Heart right ventricle (tissue), 16 donors: ENCODE data around the gene BOK. TPM values are rescaled to one million over a fixed set of nuclear protein-coding genes. Genes with fewer than 3 reads are reported as not detected.

Experiments used
- ATAC-seq, 8 donors: fragments of 200-7000 bp; cut with Tn5 transposase; one replicate each; pipeline ENCODE4 v1.9.1; 2020; ENCODE audit warnings: mild to moderate bottlenecking in 8 of 8, moderate library complexity in 8 of 8, moderate number of reproducible peaks in 1 of 8
- DNase-seq, 2 donors: peaks; one replicate each; pipeline ENCODE4 v3.0.0-alpha.2; 2020
- H3K27ac ChIP-seq, 10 donors: fragments of 200-600 bp; sonication (generic) in 2 of 10; one replicate each; pipeline versions ENCODE4 v1.5.0 to v1.8.0; 2020 to 2022; ENCODE audit warnings: mild to moderate bottlenecking in 3 of 10
- H3K27me3 ChIP-seq, 7 donors: fragments of 200-600 bp; one replicate each; pipeline ENCODE4 v1.8.0; 2021 to 2022; ENCODE audit warnings: mild to moderate bottlenecking in 2 of 7
- H3K36me3 ChIP-seq, 9 donors: fragments of 200-600 bp; sonication (generic) in 1 of 9; one replicate each; pipeline versions ENCODE4 v1.5.0 to v1.8.0; 2020 to 2022; ENCODE audit warnings: mild to moderate bottlenecking in 2 of 9
- H3K4me1 ChIP-seq, 9 donors: fragments of 200-600 bp; sonication (generic) in 1 of 9; one replicate each; pipeline versions ENCODE4 v1.5.0 to v1.8.0; 2020 to 2022; ENCODE audit warnings: mild to moderate bottlenecking in 4 of 9
- H3K4me3 ChIP-seq, 10 donors: fragments of 200-600 bp; sonication (generic) in 2 of 10; one replicate each; pipeline versions ENCODE4 v1.5.0 to v1.8.0; 2020 to 2022; ENCODE audit warnings: mild to moderate bottlenecking in 7 of 10, moderate library complexity in 2 of 10
- H3K9me3 ChIP-seq, 11 donors: fragments of 200-600 bp in 10 of 11; sonication (generic) in 2 of 11; one replicate each; pipeline versions ENCODE4 v1.5.0 to v1.8.0; 2013 to 2022; ENCODE audit warnings: mild to moderate bottlenecking in 2 of 11, control low read depth in 1 of 11, moderate library complexity in 1 of 11
- WGBS, 2 donors: extraction: QIAGEN DNeasy Blood & Tissue Kit; methylation state at CpG; one replicate each; pipeline ENCODE4 v1.1.7; 2013; ENCODE audit warnings: inconsistent platforms in 1 of 2; 5-methylcytosine and 5-hydroxymethylcytosine counted together
- intact Hi-C, 10 donors: fragments of 100-400 bp; cut with DNase I; formaldehyde crosslinking; loops; one replicate each; pipeline versions ENCODE4 v1.11.1 to v1.14.2; 2022
- polyA plus RNA-seq, 2 donors: library from polyadenylated mRNA; stranded (reverse); fragments of 200-250 nt; gene quantifications; one replicate each; pipeline ENCODE4 v1.2.3, GENCODE V29; 2013
- total RNA-seq, 10 donors: library from RNA; stranded (reverse); fragmentation: NEBNext Ultra II Directional in 3 of 10; extraction: Animal tissue kit (Norgen Biotek cat#: 25700) in 3 of 10; gene quantifications; one replicate each; pipeline versions ENCODE4 v1.2.1 to v1.2.4, GENCODE V29; 2021 to 2023
- TF ChIP-seq, protein P1 (sequence below), 9 donors: fragments of 200-600 bp; sonication (generic) in 2 of 9; IDR thresholded peaks; one replicate each; pipeline versions ENCODE4 v1.5.0 to v1.8.0; 2021 to 2022; ENCODE audit warnings: antibody characterized with exemption in 9 of 9, mild to moderate bottlenecking in 5 of 9, moderate library complexity in 1 of 9
- donor health status: Arrhythmogenic right ventricular cardiomyopathy.
- donor health status: ischemic (EF 13 %, LVEDD 7.1; RV severe dilation, severe dysfunction).
- donor health status: healthy with polysubstance abuse.
- donor health status: DM: no; HTN: yes; CAD: no.
- donor health status: DM: no; HTN: no; CAD: no.
- donor health status: ischemic (EF 25% LVEDD 6.9; RV normal size, moderate dysfunction).
- donor health status: ischemic (EF 25% LVEDD 5.7; RV mildly dilated, moderate dysfunction).
- donor health status: healthy.
- donor health status: DM: yes; HTN: yes; CAD: no.
- donor health status: Ischemic cardiomyopathy.
- donor health status: ischemic (EF 35%, LVEDD 5.7; RV mildly dilated, moderate dysfunction).
- donor health status: nonischemic (EF 11% LVEDD 7.7; RV severe dilation, severe dysfunction).
- donor health status: DM: yes; HTN: yes; CAD: no.
- donor health status: PGD.
- donor health status: ischemic (EF 29% LVEDD 5.4; RV normal size, mild dysfunction).
- donor health status: nonischemic (EF 23%, LVEDD 6.1; RV moderate dilation, normal function).

Gene BOK
- total and polyA plus RNA-seq, 12 donors = 1.6 to 15.6 (median 3.3) TPM

DNA sequence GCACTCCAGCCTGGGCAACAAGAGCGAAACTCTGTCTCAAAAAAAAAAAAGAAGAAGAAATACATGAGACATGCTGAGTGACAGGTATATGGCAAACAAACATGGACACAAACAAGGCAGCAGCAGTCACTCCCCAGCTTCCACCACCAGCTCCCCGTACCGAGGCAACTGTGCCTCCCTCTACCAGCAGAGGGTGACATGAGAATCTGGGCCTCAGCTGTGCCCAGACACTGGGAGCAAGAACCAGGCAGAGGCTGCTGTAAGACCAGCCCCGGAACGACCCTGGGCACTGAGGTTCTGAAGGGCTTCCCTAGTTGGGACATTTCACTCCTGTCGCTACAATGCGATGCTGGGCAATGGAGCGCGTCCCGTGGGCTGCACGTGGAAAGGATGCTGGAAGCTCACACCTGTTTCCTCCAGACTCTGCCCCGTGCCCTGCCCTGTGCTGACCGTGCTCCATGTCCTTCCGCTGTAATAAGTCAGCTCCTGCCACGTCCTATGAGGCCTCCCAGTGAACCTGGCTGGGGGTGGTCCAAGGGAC is 37.1 kb downstream of the BOK start:
- 91 to 92% methylated on average over 15 of the region's 15 CpGs for WGBS, 2 donors

DNA sequence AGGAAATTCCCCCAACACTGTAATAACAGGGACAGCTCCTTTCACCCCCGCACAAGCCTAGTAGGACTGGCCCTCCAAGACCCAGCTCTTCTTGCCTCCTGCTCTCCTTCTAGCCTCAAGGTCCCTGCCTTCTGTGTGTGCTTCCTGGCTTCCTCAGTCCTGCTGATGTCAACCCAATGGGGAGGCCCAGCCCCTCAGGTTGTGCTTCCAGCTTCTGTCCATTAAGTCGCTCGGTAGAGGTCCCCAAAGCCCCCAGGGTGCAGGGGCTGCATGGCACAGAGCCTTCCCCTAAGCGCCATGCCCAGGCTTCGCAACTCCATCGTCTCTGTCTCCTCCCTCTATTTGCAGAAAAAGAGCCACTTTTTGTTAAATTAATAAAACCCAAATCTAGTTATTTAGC is 39.0 kb downstream of the BOK start:
- Histone ChIP-seq H3K36me3 (peaks cover under 1 to 98% (median 30%) of the 10 kb centered on the region in 9 donors), H3K4me1 (no peaks in the 10 kb centered on the region), H3K4me3 (no peak overlapping the region), H3K9me3 (no peaks in the 10 kb centered on the region), H3K27me3 (no peaks in the 10 kb centered on the region), H3K27ac (no peak overlapping the region)
- WGBS, 2 donors = 92 to 93% methylated on average over 6 of the region's 6 CpGs
- no peak for ATAC-seq
- no peak for DNase-seq
- TF ChIP-seq, protein P1, sequence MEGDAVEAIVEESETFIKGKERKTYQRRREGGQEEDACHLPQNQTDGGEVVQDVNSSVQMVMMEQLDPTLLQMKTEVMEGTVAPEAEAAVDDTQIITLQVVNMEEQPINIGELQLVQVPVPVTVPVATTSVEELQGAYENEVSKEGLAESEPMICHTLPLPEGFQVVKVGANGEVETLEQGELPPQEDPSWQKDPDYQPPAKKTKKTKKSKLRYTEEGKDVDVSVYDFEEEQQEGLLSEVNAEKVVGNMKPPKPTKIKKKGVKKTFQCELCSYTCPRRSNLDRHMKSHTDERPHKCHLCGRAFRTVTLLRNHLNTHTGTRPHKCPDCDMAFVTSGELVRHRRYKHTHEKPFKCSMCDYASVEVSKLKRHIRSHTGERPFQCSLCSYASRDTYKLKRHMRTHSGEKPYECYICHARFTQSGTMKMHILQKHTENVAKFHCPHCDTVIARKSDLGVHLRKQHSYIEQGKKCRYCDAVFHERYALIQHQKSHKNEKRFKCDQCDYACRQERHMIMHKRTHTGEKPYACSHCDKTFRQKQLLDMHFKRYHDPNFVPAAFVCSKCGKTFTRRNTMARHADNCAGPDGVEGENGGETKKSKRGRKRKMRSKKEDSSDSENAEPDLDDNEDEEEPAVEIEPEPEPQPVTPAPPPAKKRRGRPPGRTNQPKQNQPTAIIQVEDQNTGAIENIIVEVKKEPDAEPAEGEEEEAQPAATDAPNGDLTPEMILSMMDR (IDR thresholded peaks at IDR 0.05) = no peak
- intact Hi-C loops = no loop called here

More for the DNA sequence above, 37.1 kb downstream of the BOK start:
- DNase-seq (no peak), ATAC-seq (peak in 2 of 8 donors; percentile 41 to 44)
- Histone ChIP-seq H3K27me3 (no peaks in the 10 kb centered on the region), H3K27ac (no peak overlapping the region), H3K4me3 (no peak overlapping the region), H3K4me1 (no peaks in the 10 kb centered on the region), H3K9me3 (no peaks in the 10 kb centered on the region), H3K36me3 (peaks cover 0 to 90% (median 18%) of the 10 kb centered on the region in 9 donors)
- TF ChIP-seq, protein P1 (IDR thresholded peaks at IDR 0.05) = peak in 2 of 9 donors; percentile 13 to 28
- intact Hi-C loops = no loop called here

DNA sequence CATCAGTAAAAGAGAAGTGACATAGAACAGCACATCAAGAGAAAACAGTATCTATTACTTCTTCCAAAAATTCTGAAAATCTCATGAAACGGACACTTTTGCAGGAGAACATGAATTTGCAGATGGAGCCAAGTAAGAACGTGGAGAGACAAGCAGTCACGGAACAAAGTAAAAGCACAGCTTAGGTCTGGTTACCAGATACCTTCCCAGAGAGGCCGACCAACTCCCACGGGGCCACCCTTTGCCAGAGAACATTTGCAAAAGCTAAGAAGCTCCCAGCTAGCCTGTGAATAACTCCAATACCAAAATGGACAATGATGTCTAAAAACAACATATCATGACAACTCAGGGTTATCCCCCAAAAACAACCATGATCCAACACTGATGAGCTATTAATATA is 39.5 kb downstream of the BOK start:
- no peaks in the 10 kb centered on the region for H3K9me3 ChIP-seq
- no peaks in the 10 kb centered on the region for H3K4me1 ChIP-seq
- no peak overlapping the region for H3K27ac ChIP-seq
- DNase-seq (no peak), ATAC-seq (no peak)
- TF ChIP-seq, protein P1 (IDR thresholded peaks at IDR 0.05) = no peak
- peaks cover 3 to 98% (median 33%) of the 10 kb centered on the region in 9 donors for H3K36me3 ChIP-seq
- no peak overlapping the region for H3K4me3 ChIP-seq
- H3K27me3 ChIP-seq = no peaks in the 10 kb centered on the region
- WGBS, 2 donors = 66 to 74% methylated on average over 5 of the region's 5 CpGs
- intact Hi-C loops = no loop called here

DNA sequence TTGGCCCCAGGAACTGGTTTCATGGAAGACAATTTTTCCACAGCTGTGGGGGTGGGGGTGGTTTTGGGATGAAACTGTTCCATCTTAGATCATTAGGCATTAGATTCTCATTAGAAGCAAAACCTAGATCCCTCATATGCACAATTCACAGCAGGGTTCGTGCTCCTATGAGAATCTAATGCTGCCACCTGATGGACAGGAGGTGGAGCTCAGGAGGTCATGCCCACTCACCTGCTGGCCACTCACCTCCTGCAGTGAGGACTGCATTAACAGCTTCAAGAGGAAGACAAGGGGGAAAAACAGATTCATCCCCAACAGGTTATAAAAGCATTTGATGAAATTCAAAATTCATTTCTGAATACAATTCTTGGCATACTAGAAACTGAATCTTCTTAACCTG is 39.9 kb downstream of the BOK start:
- Histone ChIP-seq H3K9me3 (no peaks in the 10 kb centered on the region), H3K4me3 (no peak overlapping the region), H3K27ac (no peak overlapping the region), H3K27me3 (no peaks in the 10 kb centered on the region), H3K4me1 (no peaks in the 10 kb centered on the region), H3K36me3 (peaks cover 3 to 98% (median 31%) of the 10 kb centered on the region in 9 donors)
- DNase-seq (no peak), ATAC-seq (no peak)
- TF ChIP-seq, protein P1 (IDR thresholded peaks at IDR 0.05) = peak in 5 of 9 donors; percentile 13 to 47 (median 31)
- intact Hi-C loops = no loop called here
- WGBS, 2 donors = 62 to 70% methylated on average over 1 of the region's 1 CpG
